Motor neuron (in vitro differentiated cells): ENCODE measurements around the gene DNAJC10. TPM values are rescaled to one million over a fixed set of nuclear protein-coding genes. Genes with fewer than 3 reads are reported as not detected.
"Not testable (repeated sequence)": the region's sequence is repeated elsewhere in the genome, so short reads cannot be mapped to it uniquely, and the experiment has no call there.

Source experiments
- ATAC-seq, 8 experiments: fragments of 200-7000 bp; cut with Tn5 transposase; replicated peaks in 6 of 8; 2 replicates each; pipeline ENCODE4 v1.8.0; 2021; ENCODE audit warnings: mild to moderate bottlenecking in 8 of 8, moderate library complexity in 8 of 8
- H3K27ac ChIP-seq, 2 donors: fragments of 250-450 bp; sonication (Bioruptor Pico); 2 replicates each; pipeline ENCODE4 v1.9.0; 2021; ENCODE audit warnings: antibody characterized with exemption in 2 of 2, mild to moderate bottlenecking in 2 of 2, moderate library complexity in 1 of 2
- H3K4me1 ChIP-seq, 2 donors: fragments of 250-450 bp; sonication (Bioruptor Pico); replicated peaks in 1 of 2; 2 replicates each; pipeline ENCODE4 v1.6.1; 2021; ENCODE audit warnings: antibody characterized with exemption in 2 of 2, mild to moderate bottlenecking in 2 of 2, moderate library complexity in 1 of 2
- H3K4me3 ChIP-seq, 5 donors: fragments of 250-450 bp; sonication (Bioruptor Pico); 2 replicates each; pipeline ENCODE4 v1.9.0; 2021; ENCODE audit warnings: antibody characterized with exemption in 5 of 5, mild to moderate bottlenecking in 5 of 5, moderate library complexity in 4 of 5
- WGBS, 10 experiments: fragments of 450-650 bp; shearing (Covaris generic); methylation state at CpG; one replicate each; pipeline ENCODE4 v1.0.0; 2022; 5-methylcytosine and 5-hydroxymethylcytosine counted together
- in situ Hi-C, 9 experiments: fragments of 400-800 bp; cut with MboI; loops; one replicate each; pipeline ENCODE4 v1.15.0; 2021; ENCODE audit warnings: low sequenced_read_pairs in 9 of 9, low pct_unique_long_range_greater_than_20kb in 2 of 9; ENCODE audit not compliant: unreplicated experiment in 9 of 9
- total RNA-seq, 8 experiments: library from RNA; unstranded; fragments of 300-600 nt; gene quantifications; 2 replicates each; pipeline versions ENCODE4 v1.2.3 to v1.2.4, GENCODE V29; 2022

Gene DNAJC10
- total RNA-seq, 8 experiments from 2014 or later: 48.8 to 149 (median 77.8) TPM

GRCh38 chr2:182763311-182763912 lies 47.4 kb downstream of the DNAJC10 start:
- Histone ChIP-seq H3K4me1 (no peaks in the 10 kb centered on the region), H3K27ac (no peak overlapping the region), H3K4me3 (no peak overlapping the region)
- ATAC-seq: peak in 4 of 8 experiments; percentile 25 to 59 (median 48)
- in situ Hi-C loops: loop anchor here in 3 of 9 experiments (25.0 kb wide), 2 partner anchors 199 to 224 kb away; no protein-coding TSS in a partner anchor
- WGBS, 10 experiments: 47 to 80% (median 69%) methylated on average over 1 to 11 of the region's 11 CpGs; no CpG with 5 or more reads in 1 of the 10 experiments

GRCh38 chr2:182766626-182767025 lies 50.6 kb downstream of the DNAJC10 start:
- Histone ChIP-seq H3K4me1 (no peaks in the 10 kb centered on the region), H3K4me3 (no peak overlapping the region), H3K27ac (no peak overlapping the region)
- in situ Hi-C loops: loop anchor here in 3 of 9 experiments (25.0 kb wide), 2 partner anchors 196 to 221 kb away; no protein-coding TSS in a partner anchor
- no peak for ATAC-seq
- 56 to 100% (median 86%) methylated on average over 1 to 5 of the region's 6 CpGs; no CpG with 5 or more reads in 3 of the 10 experiments for WGBS, 10 experiments

DNA sequence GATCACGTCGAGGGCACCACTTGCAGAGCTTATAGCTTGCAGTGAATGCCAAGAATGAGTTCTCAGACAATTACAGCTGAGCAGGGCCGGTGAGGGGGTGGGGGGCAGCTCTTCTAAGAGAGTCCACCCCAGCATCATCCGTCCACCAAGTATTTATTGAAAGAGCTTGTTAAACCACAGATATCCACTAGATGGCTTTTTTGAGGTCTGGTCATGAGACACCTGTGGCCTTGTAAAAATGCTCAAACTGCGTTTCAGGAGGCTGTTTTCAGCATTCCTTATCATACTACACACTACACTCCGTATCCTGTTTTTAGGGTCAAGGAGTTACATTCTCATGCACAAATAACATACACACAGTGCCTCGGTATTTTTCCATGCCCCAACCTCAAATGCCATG lies 51.5 kb downstream of the DNAJC10 start:
- 17 to 100% (median 75%) methylated on average over 1 to 5 of the region's 7 CpGs; no CpG with 5 or more reads in 2 of the 10 experiments for WGBS, 10 experiments
- in situ Hi-C loops: loop anchor here in 3 of 9 experiments (25.0 kb wide), 2 partner anchors 195 to 220 kb away; no protein-coding TSS in a partner anchor
- H3K4me3 ChIP-seq: no peak overlapping the region
- no peaks in the 10 kb centered on the region for H3K4me1 ChIP-seq
- H3K27ac ChIP-seq: no peak overlapping the region
- peak in 2 of 8 experiments; percentile 36 to 38 for ATAC-seq

GRCh38 chr2:182768950-182769349 lies 52.9 kb downstream of the DNAJC10 start:
- not testable (repeated sequence) for ATAC-seq, H3K4me3 ChIP-seq, H3K27ac ChIP-seq, H3K4me1 ChIP-seq
- in situ Hi-C loops: loop anchor here in 3 of 9 experiments (25.0 kb wide), 2 partner anchors 193 to 218 kb away; no protein-coding TSS in a partner anchor
- 86 to 100% (median 100%) methylated on average over 1 to 2 of the region's 2 CpGs; no CpG with 5 or more reads in 6 of the 10 experiments for WGBS, 10 experiments

DNA sequence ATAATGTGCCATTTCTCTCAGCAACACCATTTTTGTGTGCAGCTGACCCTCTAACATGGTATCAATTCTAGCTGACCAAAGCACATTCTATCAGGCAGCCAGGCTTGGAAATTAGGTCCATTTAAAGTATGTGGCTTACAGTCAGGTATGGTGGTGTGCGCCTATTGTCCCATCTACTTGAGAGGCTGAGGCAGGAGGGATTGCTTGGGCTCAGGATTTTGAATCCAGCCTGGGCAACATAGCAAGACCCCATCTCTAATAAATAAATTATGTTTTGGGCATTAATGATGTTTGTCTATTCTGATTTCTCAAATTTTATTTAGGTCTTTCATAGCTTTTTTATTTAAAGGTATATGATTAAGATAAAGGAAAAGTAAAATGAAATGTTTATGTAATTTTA lies 63.3 kb downstream of the DNAJC10 start:
- Histone ChIP-seq H3K4me1 (no peaks in the 10 kb centered on the region), H3K27ac (no peak overlapping the region), H3K4me3 (no peak overlapping the region)
- ATAC-seq: no peak
- in situ Hi-C loops: loop anchor here in 3 of 9 experiments (25.0 kb wide), 2 partner anchors 183 to 208 kb away; no protein-coding TSS in a partner anchor
- WGBS, 10 experiments: 88 to 100% (median 100%) methylated on average over 1 of the region's 1 CpG; no CpG with 5 or more reads in 6 of the 10 experiments

DNA sequence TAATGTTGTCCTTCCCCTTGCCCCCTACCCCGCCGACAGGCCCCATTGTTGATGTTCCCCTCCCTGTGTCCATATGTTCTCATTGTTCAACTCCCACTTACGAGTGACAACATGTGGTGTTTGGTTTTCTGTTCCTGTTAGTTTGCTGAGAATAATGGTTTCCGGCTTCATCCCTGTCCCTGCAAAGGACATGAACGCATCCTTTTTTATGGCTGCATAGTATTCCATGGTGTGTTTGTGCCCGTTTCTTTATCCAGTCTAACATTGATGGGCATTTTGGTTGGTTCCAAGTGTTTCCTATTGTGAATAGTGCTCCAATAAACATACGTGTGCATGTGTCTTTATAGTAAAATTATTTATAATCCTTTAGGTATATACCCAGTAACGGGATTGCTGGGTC lies 65.0 kb downstream of the DNAJC10 start:
- H3K4me3 ChIP-seq, ATAC-seq, H3K4me1 ChIP-seq, H3K27ac ChIP-seq: not testable (repeated sequence)
- WGBS, 10 experiments: 90 to 100% (median 100%) methylated on average over 1 to 6 of the region's 8 CpGs; no CpG with 5 or more reads in 2 of the 10 experiments
- in situ Hi-C loops: loop anchor here in 4 of 9 experiments (10.0 to 25.0 kb wide), 3 partner anchors 181 to 206 kb away; no protein-coding TSS in a partner anchor

DNA sequence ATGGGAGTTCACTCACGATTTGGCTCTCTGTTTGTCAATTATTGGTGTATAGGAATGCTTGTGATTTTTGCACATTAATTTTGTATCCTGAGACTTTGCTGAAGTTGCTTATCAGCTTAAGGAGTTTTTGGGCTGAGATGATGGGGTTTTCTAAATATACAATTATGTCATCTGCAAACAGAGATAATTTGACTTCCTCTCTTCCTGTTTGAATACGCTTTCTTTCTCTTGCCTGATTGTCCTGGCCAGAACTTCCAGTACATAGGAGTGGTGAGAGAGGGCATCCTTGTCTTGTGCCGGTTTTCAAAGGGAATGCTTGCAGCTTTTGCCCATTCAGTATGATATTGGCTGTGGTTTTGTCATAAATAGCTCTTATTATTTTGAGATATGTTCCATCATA lies 66.6 kb downstream of the DNAJC10 start:
- H3K4me3 ChIP-seq, ATAC-seq, H3K27ac ChIP-seq, H3K4me1 ChIP-seq: not testable (repeated sequence)
- 43 to 100% (median 90%) methylated on average over 1 to 3 of the region's 3 CpGs for WGBS, 10 experiments
- in situ Hi-C loops: loop anchor here in 4 of 9 experiments (10.0 to 25.0 kb wide), 3 partner anchors 180 to 205 kb away; no protein-coding TSS in a partner anchor

- ATAC-seq: peak in 1 of 8 experiments; percentile 16
- Histone ChIP-seq H3K27ac (no peak overlapping the region), H3K4me1 (no peaks in the 10 kb centered on the region), H3K4me3 (no peak overlapping the region)
- in situ Hi-C loops: loop anchor here in 4 of 9 experiments (10.0 to 25.0 kb wide), 3 partner anchors 178 to 203 kb away; no protein-coding TSS in a partner anchor
- 64 to 100% (median 78%) methylated on average over 1 to 4 of the region's 4 CpGs; no CpG with 5 or more reads in 1 of the 10 experiments for WGBS, 10 experiments
These were observed 68.1 kb downstream of the DNAJC10 start for GRCh38 chr2:182784058-182784706.

GRCh38 chr2:182784777-182785176 lies 68.7 kb downstream of the DNAJC10 start:
- WGBS, 10 experiments: 70 to 100% (median 100%) methylated on average over 1 of the region's 1 CpG; no CpG with 5 or more reads in 1 of the 10 experiments
- Histone ChIP-seq H3K4me3 (no peak overlapping the region), H3K27ac (no peak overlapping the region), H3K4me1 (no peaks in the 10 kb centered on the region)
- ATAC-seq: peak in 5 of 8 experiments; percentile 48 to 57 (median 52)
- in situ Hi-C loops: loop anchor here in 4 of 9 experiments (10.0 to 25.0 kb wide), 3 partner anchors 178 to 203 kb away; no protein-coding TSS in a partner anchor

GRCh38 chr2:182792441-182792840 lies 76.4 kb downstream of the DNAJC10 start:
- Histone ChIP-seq H3K27ac (no peak overlapping the region), H3K4me1 (peaks cover 0 to 10% of the 10 kb centered on the region in 2 donors), H3K4me3 (no peak overlapping the region)
- whole genome bisulfite sequencing, 10 experiments: 15 to 100% (median 60%) methylated on average over 1 to 2 of the region's 2 CpGs; no CpG with 5 or more reads in 1 of the 10 experiments
- in situ Hi-C loops: loop anchor here in 3 of 9 experiments (25.0 kb wide), 2 partner anchors 170 to 195 kb away; no protein-coding TSS in a partner anchor
- ATAC-seq: peak in 4 of 8 experiments; percentile 22 to 41 (median 32)

- H3K27ac ChIP-seq: no peak overlapping the region
- in situ Hi-C loops: loop anchor here in 3 of 9 experiments (25.0 kb wide), 2 partner anchors 164 to 189 kb away; no protein-coding TSS in a partner anchor
- no peak overlapping the region for H3K4me3 ChIP-seq
- peaks cover 0 to 7% of the 10 kb centered on the region in 2 donors for H3K4me1 ChIP-seq
- WGBS, 10 experiments: 0 to 100% (median 67%) methylated on average over 1 to 2 of the region's 2 CpGs; no CpG with 5 or more reads in 1 of the 10 experiments
- ATAC-seq: peak in 3 of 8 experiments; percentile 34 to 79 (median 52)
These were observed 82.7 kb downstream of the DNAJC10 start for GRCh38 chr2:182798736-182799135.

DNA sequence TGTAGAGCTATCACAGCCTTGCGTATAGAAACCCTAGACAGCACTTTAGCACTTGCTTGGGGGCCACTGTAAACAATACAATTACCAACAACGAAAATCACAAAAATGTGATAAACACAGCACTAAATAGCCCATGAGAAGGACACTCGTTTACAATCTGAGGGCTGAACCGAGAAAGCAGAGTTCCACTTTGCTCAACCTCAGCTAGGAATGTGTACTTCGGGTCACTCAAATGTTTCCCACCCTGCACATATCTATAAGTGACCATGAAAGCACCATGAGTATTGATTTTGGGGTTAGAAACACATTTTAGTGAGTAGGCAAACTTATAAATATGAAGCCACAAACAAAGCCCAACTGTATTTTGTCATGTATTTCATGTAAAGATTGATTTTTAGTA lies 88.1 kb downstream of the DNAJC10 start:
- in situ Hi-C loops: no loop called here
- Histone ChIP-seq H3K27ac (no peak overlapping the region), H3K4me3 (no peak overlapping the region), H3K4me1 (peaks cover 14 to 18% of the 10 kb centered on the region in 2 donors)
- WGBS, 10 experiments: 43 to 100% (median 80%) methylated on average over 1 to 5 of the region's 5 CpGs
- no peak for ATAC-seq
